ENCODE measurements around the gene DACT1. TPM values are rescaled to one million over a fixed set of nuclear protein-coding genes. Genes with fewer than 3 reads are reported as not detected.

Gene DACT1
- total and polyA plus RNA-seq, 2 of the 13 experiments (the other 11 are each of a cell fraction or from before 2014, with no cell fraction given) = 0.01 TPM; not detected in 1

DNA sequence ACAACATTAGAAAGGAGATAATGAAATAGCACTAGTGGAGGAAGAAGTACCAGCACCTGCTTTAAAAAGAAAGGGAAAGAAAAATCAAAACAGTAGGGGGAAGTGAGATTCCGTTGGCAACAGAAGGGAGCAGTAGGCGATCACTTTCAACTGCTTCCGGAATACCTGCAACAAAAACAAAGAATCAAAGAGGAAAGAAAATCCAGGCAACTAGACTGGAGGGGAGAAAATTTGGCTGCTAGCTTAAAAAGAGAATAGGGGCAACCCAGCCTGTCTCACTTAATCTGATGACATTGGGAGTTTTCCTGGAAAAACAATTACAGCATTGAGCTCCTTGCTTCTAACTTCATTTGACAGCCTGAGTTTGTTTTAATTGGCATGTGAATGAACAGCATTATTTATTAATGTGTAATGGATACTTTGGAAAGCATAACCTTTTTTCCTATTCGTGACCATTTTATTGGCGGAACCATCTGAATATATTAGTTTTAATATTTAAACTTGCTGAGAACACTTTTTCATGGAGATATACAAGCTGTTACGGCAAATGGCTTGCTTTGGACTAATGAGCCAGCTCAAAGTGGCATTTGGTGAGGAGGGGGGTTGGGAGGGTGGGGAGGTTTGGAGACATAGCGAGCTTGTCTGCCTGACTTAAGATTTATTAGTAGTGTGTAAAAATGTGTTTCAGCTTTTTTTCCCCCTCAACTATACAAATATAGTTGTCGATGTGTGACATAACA, 2.5 kb upstream of the DACT1 start:
- Histone ChIP-seq H2AFZ (ENCODE audit: low read length) (no peak overlapping the region), H3K79me2 (ENCODE audit: insufficient read depth, low read length) (no peaks in the 10 kb centered on the region), H3K4me2 (ENCODE audit: low read depth, low read length) (no peak overlapping the region), H3K4me3 (replicated peaks in 1 of 3; ENCODE audit: insufficient read depth in 1 of 3, low read depth in 2 of 3, low read length in 3 of 3) (no peak overlapping the region), H3K27ac (ENCODE audit: extremely low read length, insufficient read depth, low read length) (no peak overlapping the region), H3K9ac (ENCODE audit: insufficient read depth, low read depth, low read length) (no peak overlapping the region), H3K9me3 (ENCODE audit: low read length) (no peaks in the 10 kb centered on the region), H3K27me3 (ENCODE audit: control insufficient read depth in 1 of 2, insufficient read depth in 2 of 2, low read length in 2 of 2) (peaks cover 8 to 64% of the 10 kb centered on the region in 2 experiments), H4K20me1 (ENCODE audit: insufficient read depth, low read length) (no peaks in the 10 kb centered on the region), H3K36me3 (replicated peaks in 1 of 2; ENCODE audit: control insufficient read depth in 1 of 2, insufficient read depth in 2 of 2, low read length in 2 of 2) (no peaks in the 10 kb centered on the region), H3K4me1 (ENCODE audit: insufficient read depth, low read length) (peaks cover 9% of the 10 kb centered on the region)
- 16% methylated on average over 8 of the region's 8 CpGs for WGBS (ENCODE audit: low lambda C conversion rate)
- no peak for FAIRE-seq
- intact Hi-C loops (cut with micrococcal nuclease; ENCODE audit: unreplicated experiment) (loop anchor here (5.0 kb wide), 1 partner anchor 133 kb away; no protein-coding TSS in a partner anchor), in situ Hi-C loops (cut with HindIII; ENCODE audit: extremely low pct_ligation_motif_present, low pct_unique_long_range_greater_than_20kb) (no loop called here)
- ATAC-seq = no peak
- DNase-seq (ENCODE audit: low spot score) = no peak
- ChIA-PET POLR2A (no interaction called here), CTCF (ENCODE audit: low intra/inter-chr PET ratio, low total read pairs) (no interaction called here)
- no TSS peak for BruUV-seq (replicated peaks)
- TF ChIP-seq ZNF839 (CRISPR knock-in tag; IDR thresholded peaks at IDR 0.05; ENCODE audit: borderline replicate concordance) (no peak), NR1H2 (CRISPR knock-in tag; IDR thresholded peaks at IDR 0.05; ENCODE audit: borderline replicate concordance, low read depth) (no peak), ZNF761 (CRISPR knock-in tag; conservative IDR thresholded peaks at IDR 0.05) (no peak)
- TF ChIP-seq, protein P1, sequence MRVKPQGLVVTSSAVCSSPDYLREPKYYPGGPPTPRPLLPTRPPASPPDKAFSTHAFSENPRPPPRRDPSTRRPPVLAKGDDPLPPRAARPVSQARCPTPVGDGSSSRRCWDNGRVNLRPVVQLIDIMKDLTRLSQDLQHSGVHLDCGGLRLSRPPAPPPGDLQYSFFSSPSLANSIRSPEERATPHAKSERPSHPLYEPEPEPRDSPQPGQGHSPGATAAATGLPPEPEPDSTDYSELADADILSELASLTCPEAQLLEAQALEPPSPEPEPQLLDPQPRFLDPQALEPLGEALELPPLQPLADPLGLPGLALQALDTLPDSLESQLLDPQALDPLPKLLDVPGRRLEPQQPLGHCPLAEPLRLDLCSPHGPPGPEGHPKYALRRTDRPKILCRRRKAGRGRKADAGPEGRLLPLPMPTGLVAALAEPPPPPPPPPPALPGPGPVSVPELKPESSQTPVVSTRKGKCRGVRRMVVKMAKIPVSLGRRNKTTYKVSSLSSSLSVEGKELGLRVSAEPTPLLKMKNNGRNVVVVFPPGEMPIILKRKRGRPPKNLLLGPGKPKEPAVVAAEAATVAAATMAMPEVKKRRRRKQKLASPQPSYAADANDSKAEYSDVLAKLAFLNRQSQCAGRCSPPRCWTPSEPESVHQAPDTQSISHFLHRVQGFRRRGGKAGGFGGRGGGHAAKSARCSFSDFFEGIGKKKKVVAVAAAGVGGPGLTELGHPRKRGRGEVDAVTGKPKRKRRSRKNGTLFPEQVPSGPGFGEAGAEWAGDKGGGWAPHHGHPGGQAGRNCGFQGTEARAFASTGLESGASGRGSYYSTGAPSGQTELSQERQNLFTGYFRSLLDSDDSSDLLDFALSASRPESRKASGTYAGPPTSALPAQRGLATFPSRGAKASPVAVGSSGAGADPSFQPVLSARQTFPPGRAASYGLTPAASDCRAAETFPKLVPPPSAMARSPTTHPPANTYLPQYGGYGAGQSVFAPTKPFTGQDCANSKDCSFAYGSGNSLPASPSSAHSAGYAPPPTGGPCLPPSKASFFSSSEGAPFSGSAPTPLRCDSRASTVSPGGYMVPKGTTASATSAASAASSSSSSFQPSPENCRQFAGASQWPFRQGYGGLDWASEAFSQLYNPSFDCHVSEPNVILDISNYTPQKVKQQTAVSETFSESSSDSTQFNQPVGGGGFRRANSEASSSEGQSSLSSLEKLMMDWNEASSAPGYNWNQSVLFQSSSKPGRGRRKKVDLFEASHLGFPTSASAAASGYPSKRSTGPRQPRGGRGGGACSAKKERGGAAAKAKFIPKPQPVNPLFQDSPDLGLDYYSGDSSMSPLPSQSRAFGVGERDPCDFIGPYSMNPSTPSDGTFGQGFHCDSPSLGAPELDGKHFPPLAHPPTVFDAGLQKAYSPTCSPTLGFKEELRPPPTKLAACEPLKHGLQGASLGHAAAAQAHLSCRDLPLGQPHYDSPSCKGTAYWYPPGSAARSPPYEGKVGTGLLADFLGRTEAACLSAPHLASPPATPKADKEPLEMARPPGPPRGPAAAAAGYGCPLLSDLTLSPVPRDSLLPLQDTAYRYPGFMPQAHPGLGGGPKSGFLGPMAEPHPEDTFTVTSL (CRISPR knock-in tag; IDR thresholded peaks at IDR 0.05; ENCODE audit: borderline replicate concordance) = no peak
- TF ChIP-seq, protein P2, sequence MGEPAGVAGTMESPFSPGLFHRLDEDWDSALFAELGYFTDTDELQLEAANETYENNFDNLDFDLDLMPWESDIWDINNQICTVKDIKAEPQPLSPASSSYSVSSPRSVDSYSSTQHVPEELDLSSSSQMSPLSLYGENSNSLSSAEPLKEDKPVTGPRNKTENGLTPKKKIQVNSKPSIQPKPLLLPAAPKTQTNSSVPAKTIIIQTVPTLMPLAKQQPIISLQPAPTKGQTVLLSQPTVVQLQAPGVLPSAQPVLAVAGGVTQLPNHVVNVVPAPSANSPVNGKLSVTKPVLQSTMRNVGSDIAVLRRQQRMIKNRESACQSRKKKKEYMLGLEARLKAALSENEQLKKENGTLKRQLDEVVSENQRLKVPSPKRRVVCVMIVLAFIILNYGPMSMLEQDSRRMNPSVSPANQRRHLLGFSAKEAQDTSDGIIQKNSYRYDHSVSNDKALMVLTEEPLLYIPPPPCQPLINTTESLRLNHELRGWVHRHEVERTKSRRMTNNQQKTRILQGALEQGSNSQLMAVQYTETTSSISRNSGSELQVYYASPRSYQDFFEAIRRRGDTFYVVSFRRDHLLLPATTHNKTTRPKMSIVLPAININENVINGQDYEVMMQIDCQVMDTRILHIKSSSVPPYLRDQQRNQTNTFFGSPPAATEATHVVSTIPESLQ (CRISPR knock-in tag; conservative IDR thresholded peaks at IDR 0.05) = no peak
- TF ChIP-seq, protein P3, sequence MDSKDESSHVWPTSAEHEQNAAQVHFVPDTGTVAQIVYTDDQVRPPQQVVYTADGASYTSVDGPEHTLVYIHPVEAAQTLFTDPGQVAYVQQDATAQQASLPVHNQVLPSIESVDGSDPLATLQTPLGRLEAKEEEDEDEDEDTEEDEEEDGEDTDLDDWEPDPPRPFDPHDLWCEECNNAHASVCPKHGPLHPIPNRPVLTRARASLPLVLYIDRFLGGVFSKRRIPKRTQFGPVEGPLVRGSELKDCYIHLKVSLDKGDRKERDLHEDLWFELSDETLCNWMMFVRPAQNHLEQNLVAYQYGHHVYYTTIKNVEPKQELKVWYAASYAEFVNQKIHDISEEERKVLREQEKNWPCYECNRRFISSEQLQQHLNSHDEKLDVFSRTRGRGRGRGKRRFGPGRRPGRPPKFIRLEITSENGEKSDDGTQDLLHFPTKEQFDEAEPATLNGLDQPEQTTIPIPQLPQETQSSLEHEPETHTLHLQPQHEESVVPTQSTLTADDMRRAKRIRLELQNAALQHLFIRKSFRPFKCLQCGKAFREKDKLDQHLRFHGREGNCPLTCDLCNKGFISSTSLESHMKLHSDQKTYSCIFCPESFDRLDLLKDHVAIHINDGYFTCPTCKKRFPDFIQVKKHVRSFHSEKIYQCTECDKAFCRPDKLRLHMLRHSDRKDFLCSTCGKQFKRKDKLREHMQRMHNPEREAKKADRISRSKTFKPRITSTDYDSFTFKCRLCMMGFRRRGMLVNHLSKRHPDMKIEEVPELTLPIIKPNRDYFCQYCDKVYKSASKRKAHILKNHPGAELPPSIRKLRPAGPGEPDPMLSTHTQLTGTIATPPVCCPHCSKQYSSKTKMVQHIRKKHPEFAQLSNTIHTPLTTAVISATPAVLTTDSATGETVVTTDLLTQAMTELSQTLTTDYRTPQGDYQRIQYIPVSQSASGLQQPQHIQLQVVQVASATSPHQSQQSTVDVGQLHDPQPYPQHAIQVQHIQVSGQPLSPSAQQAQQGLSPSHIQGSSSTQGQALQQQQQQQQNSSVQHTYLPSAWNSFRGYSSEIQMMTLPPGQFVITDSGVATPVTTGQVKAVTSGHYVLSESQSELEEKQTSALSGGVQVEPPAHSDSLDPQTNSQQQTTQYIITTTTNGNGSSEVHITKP (CRISPR knock-in tag; IDR thresholded peaks at IDR 0.05; ENCODE audit: low read depth) = no peak
- TF ChIP-seq, protein P4, sequence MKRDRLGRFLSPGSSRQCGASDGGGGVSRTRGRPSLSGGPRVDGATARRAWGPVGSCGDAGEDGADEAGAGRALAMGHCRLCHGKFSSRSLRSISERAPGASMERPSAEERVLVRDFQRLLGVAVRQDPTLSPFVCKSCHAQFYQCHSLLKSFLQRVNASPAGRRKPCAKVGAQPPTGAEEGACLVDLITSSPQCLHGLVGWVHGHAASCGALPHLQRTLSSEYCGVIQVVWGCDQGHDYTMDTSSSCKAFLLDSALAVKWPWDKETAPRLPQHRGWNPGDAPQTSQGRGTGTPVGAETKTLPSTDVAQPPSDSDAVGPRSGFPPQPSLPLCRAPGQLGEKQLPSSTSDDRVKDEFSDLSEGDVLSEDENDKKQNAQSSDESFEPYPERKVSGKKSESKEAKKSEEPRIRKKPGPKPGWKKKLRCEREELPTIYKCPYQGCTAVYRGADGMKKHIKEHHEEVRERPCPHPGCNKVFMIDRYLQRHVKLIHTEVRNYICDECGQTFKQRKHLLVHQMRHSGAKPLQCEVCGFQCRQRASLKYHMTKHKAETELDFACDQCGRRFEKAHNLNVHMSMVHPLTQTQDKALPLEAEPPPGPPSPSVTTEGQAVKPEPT (CRISPR knock-in tag; IDR thresholded peaks at IDR 0.05; ENCODE audit: low read depth) = no peak

Data from HepG2 (cell line).